IPS-18a (cell line): Measurements from ENCODE around the gene DNAJB9.
"Not testable (repeated sequence)": the region's sequence is repeated elsewhere in the genome, so short reads cannot be mapped to it uniquely, and the experiment has no call there.

Experiments used
- H3K27ac ChIP-seq: one replicate; pipeline ENCODE4 v1.5.1; 2013; ENCODE audit warnings: low read length
- H3K27me3 ChIP-seq: one replicate; pipeline ENCODE4 v1.6.1; 2013; ENCODE audit warnings: mild to moderate bottlenecking, low read length; ENCODE audit not compliant: control insufficient read depth, insufficient read depth
- H3K36me3 ChIP-seq: one replicate; pipeline ENCODE4 v1.6.1; 2013; ENCODE audit warnings: low read depth, low read length; ENCODE audit not compliant: control insufficient read depth
- H3K4me1 ChIP-seq: one replicate; pipeline ENCODE4 v1.6.1; 2013; ENCODE audit warnings: low read depth, low read length; ENCODE audit not compliant: control insufficient read depth
- H3K4me3 ChIP-seq: one replicate; pipeline ENCODE4 v1.5.1; 2013; ENCODE audit warnings: low read length
- H3K9ac ChIP-seq: one replicate; pipeline ENCODE4 v1.6.1; 2013; ENCODE audit warnings: mild to moderate bottlenecking, low read length, moderate library complexity
- H3K9me3 ChIP-seq: one replicate; pipeline ENCODE4 v1.6.1; 2013; ENCODE audit warnings: low read depth, low read length; ENCODE audit not compliant: control insufficient read depth

The DNAJB9 gene

GRCh38 chr7:108538236-108538635, 31.4 kb upstream of the DNAJB9 start:
- H3K27ac ChIP-seq, H3K36me3 ChIP-seq, H3K27me3 ChIP-seq, H3K4me3 ChIP-seq, H3K9ac ChIP-seq, H3K9me3 ChIP-seq: not testable (repeated sequence)
- H3K4me1 ChIP-seq: peaks cover 13% of the 10 kb centered on the region

- H3K4me3 ChIP-seq, H3K9me3 ChIP-seq, H3K27ac ChIP-seq, H3K9ac ChIP-seq, H3K27me3 ChIP-seq, H3K36me3 ChIP-seq: not testable (repeated sequence)
- peaks cover 13% of the 10 kb centered on the region for H3K4me1 ChIP-seq
Observed at GRCh38 chr7:108538685-108539084, 31.0 kb upstream of the DNAJB9 start.

GRCh38 chr7:108541478-108541877, 28.2 kb upstream of the DNAJB9 start:
- peak overlapping the region; percentile 26 for H3K4me3 ChIP-seq
- H3K9ac ChIP-seq: no peak overlapping the region
- no peaks in the 10 kb centered on the region for H3K36me3 ChIP-seq
- H3K4me1 ChIP-seq: peaks cover 13% of the 10 kb centered on the region
- no peak overlapping the region for H3K27ac ChIP-seq
- H3K9me3 ChIP-seq: no peaks in the 10 kb centered on the region
- no peaks in the 10 kb centered on the region for H3K27me3 ChIP-seq

GRCh38 chr7:108548141-108548896, 21.4 kb upstream of the DNAJB9 start:
- H3K27ac ChIP-seq, H3K9me3 ChIP-seq, H3K9ac ChIP-seq, H3K27me3 ChIP-seq, H3K4me1 ChIP-seq, H3K4me3 ChIP-seq, H3K36me3 ChIP-seq: not testable (repeated sequence)

- H3K27me3 ChIP-seq, H3K4me3 ChIP-seq: not testable (repeated sequence)
Observed at GRCh38 chr7:108556665-108557064, 13.0 kb upstream of the DNAJB9 start.

GRCh38 chr7:108557191-108557590, 12.5 kb upstream of the DNAJB9 start:
- no peaks in the 10 kb centered on the region for H3K36me3 ChIP-seq
- H3K4me3 ChIP-seq: no peak overlapping the region
- H3K27me3 ChIP-seq: no peaks in the 10 kb centered on the region
- H3K4me1 ChIP-seq: no peaks in the 10 kb centered on the region
- H3K9ac ChIP-seq: no peak overlapping the region
- peaks cover 9% of the 10 kb centered on the region for H3K9me3 ChIP-seq
- H3K27ac ChIP-seq: no peak overlapping the region

More at GRCh38 chr7:108556665-108557064, 13.0 kb upstream of the DNAJB9 start:
- H3K9ac ChIP-seq, H3K36me3 ChIP-seq, H3K9me3 ChIP-seq, H3K27ac ChIP-seq, H3K4me1 ChIP-seq: not testable (repeated sequence)

GRCh38 chr7:108557617-108558016, 12.1 kb upstream of the DNAJB9 start:
- Histone ChIP-seq H3K9me3 (peaks cover 9% of the 10 kb centered on the region), H3K4me1 (no peaks in the 10 kb centered on the region), H3K27ac (no peak overlapping the region), H3K36me3 (no peaks in the 10 kb centered on the region), H3K4me3 (no peak overlapping the region), H3K27me3 (no peaks in the 10 kb centered on the region), H3K9ac (no peak overlapping the region)

- Histone ChIP-seq H3K27ac (no peak overlapping the region), H3K9ac (no peak overlapping the region), H3K4me1 (no peaks in the 10 kb centered on the region), H3K36me3 (peaks cover 6% of the 10 kb centered on the region), H3K9me3 (peaks cover 9% of the 10 kb centered on the region), H3K27me3 (no peaks in the 10 kb centered on the region), H3K4me3 (no peak overlapping the region)
Observed at GRCh38 chr7:108559253-108559652, 10.4 kb upstream of the DNAJB9 start.

- no peaks in the 10 kb centered on the region for H3K4me1 ChIP-seq
- H3K27me3 ChIP-seq: no peaks in the 10 kb centered on the region
- H3K4me3 ChIP-seq: no peak overlapping the region
- peaks cover 9% of the 10 kb centered on the region for H3K9me3 ChIP-seq
- peaks cover 21% of the 10 kb centered on the region for H3K36me3 ChIP-seq
- H3K9ac ChIP-seq: no peak overlapping the region
- H3K27ac ChIP-seq: no peak overlapping the region
Observed at GRCh38 chr7:108561047-108561619, 8.5 kb upstream of the DNAJB9 start.

GRCh38 chr7:108565987-108566386, 3.7 kb upstream of the DNAJB9 start:
- no peak overlapping the region for H3K9ac ChIP-seq
- no peak overlapping the region for H3K4me3 ChIP-seq
- peaks cover 25% of the 10 kb centered on the region for H3K36me3 ChIP-seq
- peaks cover 16% of the 10 kb centered on the region for H3K4me1 ChIP-seq
- no peaks in the 10 kb centered on the region for H3K9me3 ChIP-seq
- H3K27ac ChIP-seq: no peak overlapping the region
- H3K27me3 ChIP-seq: no peaks in the 10 kb centered on the region

GRCh38 chr7:108568801-108569380, 783 bp upstream of the DNAJB9 start:
- peak overlapping the region; percentile 90 for H3K4me3 ChIP-seq
- peak overlapping the region; percentile 68 for H3K27ac ChIP-seq
- H3K27me3 ChIP-seq: no peaks in the 10 kb centered on the region
- H3K36me3 ChIP-seq: peaks cover 37% of the 10 kb centered on the region
- H3K4me1 ChIP-seq: peaks cover 19% of the 10 kb centered on the region
- H3K9me3 ChIP-seq: no peaks in the 10 kb centered on the region
- peak overlapping the region; percentile 87 for H3K9ac ChIP-seq
